A549 treated with AZD9567 at 1 μM for 4 hours (cell line): ENCODE data around the gene SLCO4A1. TPM values are rescaled to one million over a fixed set of nuclear protein-coding genes. Genes with fewer than 3 reads are reported as not detected.

Experiments used
- total RNA-seq: library from RNA; stranded (reverse); fragments of 200-300 nt; extraction: Qiagen RNA extraction; gene quantifications from 5 replicates; pipeline ENCODE4 v1.2.3, GENCODE V29; 2022; ENCODE audit not compliant: insufficient read depth

Gene SLCO4A1
- total RNA-seq = 8.5 to 10.9 TPM (median 10.6 TPM) in 5 replicates

GRCh38 chr20:62642051-62642665 is at the start of gene SLCO4A1:
SLCO4A1 (plus strand) TSS chr20:62642503; CDS start chr20:62656455, 13,952 bp downstream.

GRCh38 chr20:62708591-62709536 is 66.6 kb downstream of the SLCO4A1 start, which contains the start of gene NTSR1:
NTSR1 (plus strand) TSS chr20:62708836; CDS start chr20:62709208, 372 bp downstream.

Other genes with a start within 250 kb of the SLCO4A1 start
- 3.9 to 5.9 TPM (median 5.5 TPM) in 5 replicates for gene CABLES2, start 235.2 kb upstream of the SLCO4A1 start, total RNA-seq
- 0.45 to 0.74 TPM (median 0.61 TPM) in 4 of 5 replicates, not detected in the other for gene RBBP8NL, start 215.0 kb upstream of the SLCO4A1 start, total RNA-seq
- gene GATA5, start 166.5 kb upstream of the SLCO4A1 start, total RNA-seq = 0.67 to 2.3 TPM (median 0.77 TPM) in 5 replicates
- 0.07 to 0.14 TPM (median 0.08 TPM) in 4 of 5 replicates, not detected in the other for gene NTSR1, start 66.3 kb downstream of the SLCO4A1 start, total RNA-seq
- gene MRGBP, start 154.0 kb downstream of the SLCO4A1 start, total RNA-seq = 18.7 to 26.2 TPM (median 23.4 TPM) in 5 replicates
- 40.2 to 48.7 TPM (median 46.2 TPM) in 5 replicates for gene OGFR, start 162.3 kb downstream of the SLCO4A1 start, total RNA-seq
- gene COL9A3, start 174.5 kb downstream of the SLCO4A1 start, total RNA-seq = 0.43 to 0.62 TPM (median 0.54 TPM) in 4 of 5 replicates, not detected in the other
- 3.7 to 8.3 TPM (median 4.3 TPM) in 5 replicates for gene TCFL5, start 219.3 kb downstream of the SLCO4A1 start, total RNA-seq